AG10803 (cell line): Measurements from ENCODE around the gene ABHD12B.
"Not testable (repeated sequence)": the region's sequence is repeated elsewhere in the genome, so short reads cannot be mapped to it uniquely, and the experiment has no call there.

Experiments
- DNase-seq: peaks from one replicate; pipeline ENCODE4 v3.0.0; 2010; ENCODE audit warnings: low read depth
- H3K4me3 ChIP-seq: 2 replicates; pipeline ENCODE4 v1.5.1; 2011; ENCODE audit warnings: mild to moderate bottlenecking, low read length, control low read depth
- TF ChIP-seq, protein P1 (sequence below): conservative IDR thresholded peaks from 2 replicates; pipeline ENCODE4 v1.5.1; 2011; ENCODE audit warnings: mild to moderate bottlenecking, low read length, control low read depth, inconsistent platforms

The ABHD12B gene

DNA sequence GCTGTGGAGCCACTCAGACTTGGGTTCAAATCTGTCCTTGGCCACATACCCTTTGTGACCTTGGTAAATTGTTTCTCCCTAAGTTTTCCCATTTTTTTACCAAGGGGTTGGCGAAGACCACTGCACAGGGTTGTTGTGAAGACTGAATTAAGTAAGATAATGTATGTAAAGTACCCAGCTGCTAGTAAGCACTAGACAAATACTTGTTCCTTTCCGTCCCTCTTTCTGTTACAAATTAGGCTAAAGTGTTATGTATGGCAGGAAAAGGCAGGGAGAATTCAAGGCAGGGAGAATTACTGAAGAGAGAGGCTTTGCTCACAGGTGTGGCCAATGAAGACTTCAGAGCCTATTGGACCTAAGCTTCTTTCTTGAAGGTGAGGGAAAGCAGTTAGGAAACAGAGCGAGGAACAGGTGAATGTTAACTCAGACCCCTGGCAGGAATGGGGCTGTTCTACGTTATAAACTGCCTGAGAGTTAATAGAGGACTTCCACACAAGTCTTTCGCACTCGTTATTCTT is 25.9 kb downstream of the ABHD12B start:
- H3K4me3 ChIP-seq, result no peak overlapping the region
- DNase-seq, result no peak
- TF ChIP-seq, protein P1, sequence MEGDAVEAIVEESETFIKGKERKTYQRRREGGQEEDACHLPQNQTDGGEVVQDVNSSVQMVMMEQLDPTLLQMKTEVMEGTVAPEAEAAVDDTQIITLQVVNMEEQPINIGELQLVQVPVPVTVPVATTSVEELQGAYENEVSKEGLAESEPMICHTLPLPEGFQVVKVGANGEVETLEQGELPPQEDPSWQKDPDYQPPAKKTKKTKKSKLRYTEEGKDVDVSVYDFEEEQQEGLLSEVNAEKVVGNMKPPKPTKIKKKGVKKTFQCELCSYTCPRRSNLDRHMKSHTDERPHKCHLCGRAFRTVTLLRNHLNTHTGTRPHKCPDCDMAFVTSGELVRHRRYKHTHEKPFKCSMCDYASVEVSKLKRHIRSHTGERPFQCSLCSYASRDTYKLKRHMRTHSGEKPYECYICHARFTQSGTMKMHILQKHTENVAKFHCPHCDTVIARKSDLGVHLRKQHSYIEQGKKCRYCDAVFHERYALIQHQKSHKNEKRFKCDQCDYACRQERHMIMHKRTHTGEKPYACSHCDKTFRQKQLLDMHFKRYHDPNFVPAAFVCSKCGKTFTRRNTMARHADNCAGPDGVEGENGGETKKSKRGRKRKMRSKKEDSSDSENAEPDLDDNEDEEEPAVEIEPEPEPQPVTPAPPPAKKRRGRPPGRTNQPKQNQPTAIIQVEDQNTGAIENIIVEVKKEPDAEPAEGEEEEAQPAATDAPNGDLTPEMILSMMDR, result no peak

DNA sequence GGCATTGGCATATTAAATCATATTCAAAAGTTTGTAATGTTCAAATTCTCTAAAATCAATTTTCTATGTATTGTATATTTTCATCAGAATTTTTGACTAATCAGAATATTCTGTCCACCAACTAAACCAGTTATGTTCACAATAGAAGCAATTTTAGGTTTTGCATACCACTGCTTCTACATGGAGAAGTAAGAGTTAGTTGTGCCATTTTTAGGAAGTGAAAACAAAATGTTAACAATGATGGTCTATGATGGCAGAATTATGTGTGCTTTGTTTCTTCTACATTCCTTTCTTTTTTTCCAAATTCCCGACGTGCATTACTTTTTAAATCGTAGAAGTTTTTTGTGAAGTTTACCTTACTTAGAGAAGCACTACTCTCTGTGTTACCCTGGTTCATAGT is 29.5 kb downstream of the ABHD12B start:
- TF ChIP-seq, protein P1, result no peak
- no peak for DNase-seq

DNA sequence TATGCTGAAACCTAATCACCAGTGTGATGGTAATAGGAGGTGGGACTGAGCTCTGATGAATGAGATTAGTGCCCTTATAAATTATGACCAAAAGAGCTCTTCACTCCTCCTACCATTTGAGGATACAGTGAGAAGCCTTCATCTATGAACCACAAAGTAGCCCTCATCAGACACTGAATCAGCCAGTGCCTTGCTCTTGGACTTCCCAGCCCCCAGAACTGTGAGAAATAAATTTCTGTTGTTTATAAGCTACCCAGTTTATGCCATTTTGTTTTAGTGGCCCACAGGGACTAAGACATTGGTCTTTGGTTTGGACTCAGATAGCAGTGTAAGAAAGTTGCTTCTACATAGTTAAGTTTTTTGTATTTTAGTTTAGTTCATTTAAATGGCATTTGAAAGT is 32.9 kb downstream of the ABHD12B start:
- DNase-seq, result no peak
- TF ChIP-seq, protein P1, result no peak
- H3K4me3 ChIP-seq, result no peak overlapping the region

More for the DNA sequence above, 29.5 kb downstream of the ABHD12B start:
- no peak overlapping the region for H3K4me3 ChIP-seq

- no peak overlapping the region for H3K4me3 ChIP-seq
- no peak for DNase-seq
- TF ChIP-seq, protein P1, result no peak
Observed at GRCh38 chr14:50906326-50907065, 34.6 kb downstream of the ABHD12B start.

DNA sequence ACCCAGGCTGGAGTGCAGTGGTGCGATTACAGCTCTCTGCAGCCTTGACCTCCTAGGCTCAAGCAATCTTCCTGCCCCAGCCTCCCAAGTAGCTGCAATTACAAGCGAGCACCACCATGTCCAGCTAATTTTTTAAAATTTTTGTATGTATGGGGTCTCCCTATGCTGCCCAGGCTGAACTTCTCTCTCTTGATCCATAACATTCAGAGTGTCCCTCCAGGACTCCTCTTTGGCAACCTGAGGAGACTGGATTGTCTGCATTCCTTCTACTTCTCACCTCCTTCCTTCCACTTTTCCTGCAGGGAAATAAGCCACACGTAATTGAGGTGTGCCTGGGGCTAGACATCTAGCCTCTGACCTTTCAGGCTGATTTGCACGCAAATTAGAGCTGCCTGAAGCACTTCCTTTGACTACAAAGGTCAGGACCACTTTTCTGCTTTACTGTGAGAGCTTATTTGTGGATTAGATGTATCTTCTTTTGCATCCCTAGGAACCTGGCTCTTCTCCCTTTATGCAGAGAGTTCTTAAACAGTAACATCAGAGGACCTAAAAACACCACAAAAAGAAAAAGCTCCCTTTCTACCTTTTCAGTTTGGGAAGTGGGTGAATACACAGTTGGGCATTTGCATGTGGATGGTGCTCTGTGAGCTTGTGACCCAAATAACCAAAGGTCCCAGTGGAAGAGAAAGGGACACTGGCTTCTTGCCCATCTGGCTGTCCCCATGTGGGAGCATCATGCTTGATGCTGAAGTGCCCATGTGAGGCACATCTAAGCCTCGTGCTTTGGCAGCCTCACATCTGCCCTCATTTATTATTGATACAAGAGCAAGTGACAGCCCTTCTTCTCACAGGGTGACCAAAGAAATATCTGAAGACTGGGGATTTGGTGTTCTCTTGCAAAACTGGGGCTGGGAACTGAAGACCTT is 38.9 kb downstream of the ABHD12B start:
- TF ChIP-seq, protein P1, result no peak
- DNase-seq, result no peak
- no peak overlapping the region for H3K4me3 ChIP-seq

DNA sequence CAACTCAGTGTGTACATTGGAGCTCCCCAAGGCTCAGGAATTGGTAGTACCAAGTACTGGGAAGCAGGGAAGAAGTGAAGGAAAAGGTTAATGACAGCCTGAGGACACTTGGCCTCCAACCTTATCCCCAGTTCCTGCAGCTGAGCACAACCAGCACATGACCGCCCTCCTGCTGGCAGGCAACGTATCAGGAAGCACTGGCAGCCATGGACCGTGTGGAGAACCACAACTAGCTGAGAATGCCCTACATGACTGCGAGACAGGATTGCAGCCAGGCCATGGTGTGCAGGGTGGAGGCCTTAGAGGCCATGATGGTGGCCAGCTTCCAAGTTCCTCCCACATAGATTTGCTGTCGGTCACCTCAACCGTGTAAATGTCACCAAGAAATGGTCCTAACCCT is 45.6 kb downstream of the ABHD12B start:
- TF ChIP-seq, protein P1, result no peak
- no peak overlapping the region for H3K4me3 ChIP-seq
- no peak for DNase-seq

GRCh38 chr14:50919524-50919923 is 47.7 kb downstream of the ABHD12B start:
- H3K4me3 ChIP-seq, result not testable (repeated sequence)
- DNase-seq, result peak; percentile 47
